CD4-positive, CD25-positive, alpha-beta regulatory T cell (primary cell): ENCODE data around the gene LYAR. TPM values are rescaled to one million over a fixed set of nuclear protein-coding genes. Genes with fewer than 3 reads are reported as not detected.
"Not testable (repeated sequence)": the region's sequence is repeated elsewhere in the genome, so short reads cannot be mapped to it uniquely, and the experiment has no call there.

Experiments
- ATAC-seq, 2 donors: fragments of 150-1000 bp; cut with Tn5 transposase; one replicate each; pipeline ENCODE4 v1.10.0; 2021; ENCODE audit warnings: low read depth in 2 of 2, moderate number of reproducible peaks in 2 of 2, moderate library complexity in 1 of 2
- DNase-seq, 3 donors: peaks; one replicate each; pipeline versions ENCODE4 v3.0.0 to v3.0.0-alpha.2; 2012 to 2022; ENCODE audit warnings: mixed read lengths in 1 of 3
- H3K27ac ChIP-seq: one replicate; pipeline ENCODE4 v1.7.0; 2013; ENCODE audit warnings: mild to moderate bottlenecking, low read length; ENCODE audit not compliant: insufficient read depth, poor library complexity, severe bottlenecking
- H3K27me3 ChIP-seq: one replicate; pipeline ENCODE4 v1.7.0; 2013; ENCODE audit warnings: low read length; ENCODE audit not compliant: control insufficient read depth, insufficient read depth
- H3K36me3 ChIP-seq: one replicate; pipeline ENCODE4 v1.7.0; 2013; ENCODE audit warnings: mild to moderate bottlenecking, low read length, moderate library complexity; ENCODE audit not compliant: control insufficient read depth, insufficient read depth
- H3K4me1 ChIP-seq: 2 replicates; pipeline ENCODE4 v1.7.0; 2013; ENCODE audit warnings: mild to moderate bottlenecking, low read length; ENCODE audit not compliant: insufficient read depth, control insufficient read depth, poor library complexity, severe bottlenecking
- H3K4me3 ChIP-seq: one replicate; pipeline ENCODE4 v1.7.0; 2013; ENCODE audit warnings: low read depth, mild to moderate bottlenecking, low read length, moderate library complexity
- H3K9me3 ChIP-seq, 2 experiments: 1 replicate in 1 of 2; 2 replicates in 1 of 2; pipeline ENCODE4 v1.7.0; 2013; ENCODE audit warnings: low read length in 2 of 2, mild to moderate bottlenecking in 1 of 2, moderate library complexity in 1 of 2; ENCODE audit not compliant: control insufficient read depth in 2 of 2
- H3K27ac Mint-ChIP-seq, 3 donors: one replicate each; pipeline ENCODE4 v1.8.0; 2020 to 2022; ENCODE audit warnings: mild to moderate bottlenecking in 3 of 3, mixed read lengths in 3 of 3, moderate library complexity in 2 of 3
- H3K27me3 Mint-ChIP-seq: one replicate; pipeline ENCODE4 v1.8.0; 2022; ENCODE audit warnings: mild to moderate bottlenecking, mixed read lengths
- H3K36me3 Mint-ChIP-seq: one replicate; pipeline ENCODE4 v1.8.0; 2020; ENCODE audit warnings: mixed read lengths
- H3K4me1 Mint-ChIP-seq, 4 donors: one replicate each; pipeline ENCODE4 v1.8.0; 2020 to 2022; ENCODE audit warnings: mixed read lengths in 4 of 4, mild to moderate bottlenecking in 1 of 4
- H3K4me3 Mint-ChIP-seq, 4 donors: one replicate each; pipeline ENCODE4 v1.8.0; 2020 to 2022; ENCODE audit warnings: mild to moderate bottlenecking in 4 of 4, mixed read lengths in 4 of 4, moderate library complexity in 3 of 4
- H3K9me3 Mint-ChIP-seq, 7 donors: one replicate each; pipeline ENCODE4 v1.8.0; 2020 to 2022; ENCODE audit warnings: mixed read lengths in 7 of 7, mild to moderate bottlenecking in 3 of 7, moderate library complexity in 2 of 7
- polyA plus RNA-seq, 4 donors: library from polyadenylated mRNA; unstranded; fragments of 300-500 nt; fragmentation: Illumina TruSeq; gene quantifications; one replicate each; pipeline ENCODE4 v1.2.3, GENCODE V29; 2021
- total RNA-seq: library from RNA; stranded (reverse); gene quantifications from one replicate; pipeline ENCODE4 v1.2.3, GENCODE V29; 2022

Gene LYAR
- total and polyA plus RNA-seq, 5 donors from 2014 or later, result 14.3 to 25.8 (median 22.3) TPM

DNA sequence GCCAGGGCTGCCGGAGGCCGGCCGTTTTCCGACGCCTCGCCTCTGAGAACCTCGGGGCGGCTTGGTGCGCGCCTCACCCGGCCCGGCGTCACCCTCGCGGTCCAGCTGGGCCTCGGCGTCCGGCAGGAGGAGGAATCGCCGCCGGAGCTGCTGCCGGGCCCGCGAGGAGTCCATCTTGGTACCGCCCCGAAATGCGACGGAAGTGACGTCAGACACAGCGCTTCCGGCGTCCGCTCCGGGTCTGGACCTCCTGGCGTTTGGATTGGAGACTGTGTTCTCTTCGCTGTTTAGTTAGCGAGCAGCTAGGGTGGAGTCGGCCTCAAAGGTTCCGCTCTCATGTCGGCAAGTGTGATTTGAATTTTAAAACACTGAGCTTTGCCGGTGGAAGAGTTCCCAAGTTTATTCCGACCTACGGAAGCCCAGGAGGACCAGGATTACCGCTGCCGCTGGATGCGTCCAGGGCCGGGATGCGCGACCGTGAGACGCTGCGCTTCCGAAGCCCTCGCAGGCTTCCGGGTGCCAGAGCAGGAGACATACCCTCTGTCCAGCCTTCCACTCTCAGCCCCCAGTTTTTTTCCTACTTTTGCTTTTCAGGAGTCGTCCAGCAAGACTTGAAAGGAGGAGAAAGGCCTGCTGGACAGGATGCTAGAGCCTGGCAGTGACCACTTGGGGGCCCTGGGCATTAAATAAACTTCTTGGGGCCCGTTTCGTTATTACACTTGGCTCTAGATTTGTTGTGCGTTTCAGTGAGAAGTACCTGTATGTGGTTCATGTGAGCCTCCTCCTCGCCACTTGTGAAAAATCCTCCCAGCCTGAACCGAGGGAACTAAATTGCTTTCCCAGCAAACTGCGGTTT lies 41.7 kb downstream of the LYAR start, which contains the start of gene TMEM128:
TSS of gene TMEM128 (minus strand) at position 195 of the 856 bp plus-strand sequence. CDS start at position 174, 21 bp downstream.
- Histone ChIP-seq H3K36me3 (peaks cover 22% of the 10 kb centered on the region), H3K4me1 (peaks cover 23% of the 10 kb centered on the region), H3K27ac (peak within 1 kb of the TSS; percentile 87), H3K27me3 (no peaks in the 10 kb centered on the region), H3K4me3 (peak within 1 kb of the TSS; percentile 95), H3K9me3 (no peaks in the 10 kb centered on the region)
- peak within 1 kb of the TSS; percentile 98 to 99 (median 99) for H3K27ac Mint-ChIP-seq
- DNase-seq (peak; percentile 88 to 95 (median 92)), ATAC-seq (peak; percentile 96 to 98)
- peaks cover 0 to 1% (median 0%) of the 10 kb centered on the region in 7 donors for H3K9me3 Mint-ChIP-seq
- H3K27me3 Mint-ChIP-seq, result peaks cover 13% of the 10 kb centered on the region
- peaks cover 20 to 51% (median 32%) of the 10 kb centered on the region in 4 donors for H3K4me1 Mint-ChIP-seq
- peak within 1 kb of the TSS; percentile 95 to 99 (median 96) for H3K4me3 Mint-ChIP-seq
- peaks cover 18% of the 10 kb centered on the region for H3K36me3 Mint-ChIP-seq

DNA sequence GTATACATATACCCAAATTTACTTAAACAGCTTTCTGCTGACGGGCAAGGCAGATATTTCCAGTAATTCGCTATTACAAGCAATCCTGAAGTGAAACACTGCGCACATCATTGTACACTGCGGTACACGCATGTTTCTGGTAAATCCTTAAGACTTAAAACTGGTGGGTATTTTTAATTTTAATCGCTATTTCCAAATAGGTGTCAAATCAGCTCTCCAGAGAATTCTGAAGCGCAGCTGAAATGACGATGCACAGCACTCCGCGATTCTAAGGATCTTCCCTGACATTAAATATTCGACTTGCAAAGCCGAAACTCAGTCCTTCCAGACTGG lies 42.3 kb downstream of the LYAR start:
- Histone ChIP-seq H3K9me3 (no peaks in the 10 kb centered on the region), H3K36me3 (peaks cover 26% of the 10 kb centered on the region), H3K27ac (peak overlapping the region; percentile 87), H3K27me3 (no peaks in the 10 kb centered on the region), H3K4me1 (peaks cover 23% of the 10 kb centered on the region), H3K4me3 (peak overlapping the region; percentile 95)
- Mint-ChIP-seq H3K4me1 (peaks cover 20 to 48% (median 31%) of the 10 kb centered on the region in 4 donors), H3K9me3 (peaks cover 0 to 1% (median 0%) of the 10 kb centered on the region in 7 donors), H3K4me3 (peak overlapping the region; percentile 95 to 99 (median 96)), H3K27me3 (peaks cover 9% of the 10 kb centered on the region), H3K27ac (peak overlapping the region; percentile 98 to 99 (median 99)), H3K36me3 (peaks cover 18% of the 10 kb centered on the region)
- no peak for DNase-seq
- ATAC-seq, result peak; percentile 8 to 29

DNA sequence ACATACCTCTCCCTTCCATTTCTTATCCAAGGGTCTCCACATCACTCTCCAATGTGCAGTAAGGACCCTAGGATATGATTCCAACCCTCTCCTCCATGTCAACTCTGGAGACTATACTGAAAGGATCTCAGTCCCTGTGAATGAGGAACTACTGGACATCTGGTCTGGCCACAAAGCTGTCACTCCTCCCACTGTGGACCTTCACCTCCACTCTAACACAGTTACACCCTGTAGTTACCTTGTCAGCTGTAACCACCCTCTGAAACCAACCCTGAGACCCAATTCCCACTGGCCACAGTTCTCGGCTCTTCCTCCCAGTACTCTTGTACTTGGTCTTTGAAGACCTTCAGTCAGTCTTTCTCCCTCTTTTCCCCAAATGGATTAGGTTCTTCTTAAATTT lies 44.8 kb downstream of the LYAR start:
- ATAC-seq (no peak), DNase-seq (no peak)
- Mint-ChIP-seq H3K27me3 (no peaks in the 10 kb centered on the region), H3K36me3 (peaks cover 31% of the 10 kb centered on the region), H3K4me1 (peaks cover 20 to 51% (median 30%) of the 10 kb centered on the region in 4 donors), H3K27ac (peak overlapping the region in 1 of 3 donors; percentile 34), H3K4me3 (no peak overlapping the region), H3K9me3 (peaks cover 0 to 1% (median 0%) of the 10 kb centered on the region in 7 donors)
- Histone ChIP-seq H3K4me1 (peaks cover 23% of the 10 kb centered on the region), H3K27ac (no peak overlapping the region), H3K36me3 (peaks cover 47% of the 10 kb centered on the region), H3K27me3 (no peaks in the 10 kb centered on the region), H3K9me3 (no peaks in the 10 kb centered on the region), H3K4me3 (no peak overlapping the region)

DNA sequence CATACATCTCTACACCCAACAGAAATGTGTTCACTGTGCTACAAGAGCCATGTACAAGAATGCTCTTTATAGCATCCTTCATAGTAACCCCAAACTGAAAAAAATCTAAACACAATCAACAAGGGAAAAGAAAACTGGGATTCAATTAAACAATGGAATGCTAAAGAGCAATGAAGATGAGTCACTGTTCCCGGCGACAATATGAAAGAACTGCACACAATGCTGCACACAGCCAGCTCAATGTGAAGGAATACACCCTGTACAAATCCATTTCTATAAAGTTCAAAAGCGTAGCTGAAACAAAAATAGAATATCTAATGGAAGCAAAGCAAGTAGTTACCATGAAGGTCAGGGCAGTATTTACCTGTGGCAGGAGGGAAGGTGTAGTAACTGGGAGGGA lies 50.4 kb downstream of the LYAR start:
- DNase-seq, H3K4me1 ChIP-seq, H3K4me3 Mint-ChIP-seq, ATAC-seq, H3K9me3 ChIP-seq, H3K27me3 ChIP-seq, H3K9me3 Mint-ChIP-seq, H3K27me3 Mint-ChIP-seq, H3K27ac ChIP-seq, H3K4me3 ChIP-seq: not testable (repeated sequence)
- peaks cover 0 to 22% (median 15%) of the 10 kb centered on the region in 4 donors for H3K4me1 Mint-ChIP-seq
- H3K36me3 ChIP-seq, result peaks cover 71% of the 10 kb centered on the region
- H3K36me3 Mint-ChIP-seq, result peaks cover 53% of the 10 kb centered on the region
- peak overlapping the region in 1 of 3 donors; percentile 91 for H3K27ac Mint-ChIP-seq

DNA sequence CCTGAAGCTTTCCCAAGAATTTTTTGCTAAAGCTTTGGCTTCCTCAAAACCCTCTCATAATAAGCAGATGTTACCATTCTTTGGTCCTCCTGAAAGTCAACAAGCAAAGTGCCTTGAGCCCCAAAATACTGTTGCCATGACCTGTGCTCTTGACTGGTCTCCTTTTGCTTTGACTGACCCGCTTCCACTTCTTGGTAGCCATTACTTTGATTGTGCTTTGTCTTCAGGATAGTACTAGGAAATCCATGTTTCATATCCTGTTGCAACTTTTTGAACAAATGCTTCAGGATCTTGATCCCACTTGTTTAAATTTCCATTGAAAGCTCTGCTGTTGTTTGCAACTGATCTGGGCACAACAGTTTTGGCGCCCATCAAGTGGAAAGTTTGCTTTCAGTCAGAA lies 56.3 kb downstream of the LYAR start:
- Mint-ChIP-seq H3K4me3 (no peak overlapping the region), H3K9me3 (peaks cover 0 to 11% (median 2%) of the 10 kb centered on the region in 7 donors), H3K27ac (no peak overlapping the region), H3K27me3 (peaks cover 5% of the 10 kb centered on the region), H3K4me1 (peaks cover 0 to 4% (median under 1%) of the 10 kb centered on the region in 4 donors), H3K36me3 (peaks cover 28% of the 10 kb centered on the region)
- no peak for DNase-seq
- Histone ChIP-seq H3K27me3 (peaks cover 2% of the 10 kb centered on the region), H3K36me3 (peaks cover 21% of the 10 kb centered on the region), H3K9me3 (no peaks in the 10 kb centered on the region), H3K4me1 (no peaks in the 10 kb centered on the region), H3K27ac (no peak overlapping the region), H3K4me3 (no peak overlapping the region)
- ATAC-seq, result no peak

DNA sequence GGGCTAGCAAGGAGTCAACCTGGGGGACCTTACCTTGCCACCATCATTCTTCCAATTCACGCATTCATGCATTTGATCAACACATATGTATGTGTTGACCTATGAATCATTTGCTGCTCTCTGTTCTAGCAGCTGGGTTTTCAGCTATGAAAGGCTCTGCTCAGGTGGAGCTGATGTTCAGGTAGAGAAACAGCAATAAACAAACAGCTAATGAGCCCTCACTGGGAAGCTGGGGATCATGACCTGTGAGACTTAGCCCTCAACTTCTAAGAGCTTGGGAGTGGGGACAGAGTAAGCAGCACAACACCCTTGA lies 61.6 kb downstream of the LYAR start:
- H3K27me3 ChIP-seq, result peaks cover 2% of the 10 kb centered on the region
- no peaks in the 10 kb centered on the region for H3K36me3 ChIP-seq
- no peaks in the 10 kb centered on the region for H3K4me1 ChIP-seq
- DNase-seq (no peak), ATAC-seq (no peak)
- peaks cover 0 to 13% (median 1%) of the 10 kb centered on the region in 4 donors for H3K4me1 Mint-ChIP-seq
- H3K27ac ChIP-seq, result no peak overlapping the region
- H3K9me3 ChIP-seq, result no peaks in the 10 kb centered on the region
- H3K9me3 Mint-ChIP-seq, result peaks cover 0 to 13% (median 0%) of the 10 kb centered on the region in 7 donors
- peaks cover 41% of the 10 kb centered on the region for H3K27me3 Mint-ChIP-seq
- peaks cover 3% of the 10 kb centered on the region for H3K36me3 Mint-ChIP-seq
- no peak overlapping the region for H3K4me3 Mint-ChIP-seq
- no peak overlapping the region for H3K4me3 ChIP-seq
- no peak overlapping the region for H3K27ac Mint-ChIP-seq

DNA sequence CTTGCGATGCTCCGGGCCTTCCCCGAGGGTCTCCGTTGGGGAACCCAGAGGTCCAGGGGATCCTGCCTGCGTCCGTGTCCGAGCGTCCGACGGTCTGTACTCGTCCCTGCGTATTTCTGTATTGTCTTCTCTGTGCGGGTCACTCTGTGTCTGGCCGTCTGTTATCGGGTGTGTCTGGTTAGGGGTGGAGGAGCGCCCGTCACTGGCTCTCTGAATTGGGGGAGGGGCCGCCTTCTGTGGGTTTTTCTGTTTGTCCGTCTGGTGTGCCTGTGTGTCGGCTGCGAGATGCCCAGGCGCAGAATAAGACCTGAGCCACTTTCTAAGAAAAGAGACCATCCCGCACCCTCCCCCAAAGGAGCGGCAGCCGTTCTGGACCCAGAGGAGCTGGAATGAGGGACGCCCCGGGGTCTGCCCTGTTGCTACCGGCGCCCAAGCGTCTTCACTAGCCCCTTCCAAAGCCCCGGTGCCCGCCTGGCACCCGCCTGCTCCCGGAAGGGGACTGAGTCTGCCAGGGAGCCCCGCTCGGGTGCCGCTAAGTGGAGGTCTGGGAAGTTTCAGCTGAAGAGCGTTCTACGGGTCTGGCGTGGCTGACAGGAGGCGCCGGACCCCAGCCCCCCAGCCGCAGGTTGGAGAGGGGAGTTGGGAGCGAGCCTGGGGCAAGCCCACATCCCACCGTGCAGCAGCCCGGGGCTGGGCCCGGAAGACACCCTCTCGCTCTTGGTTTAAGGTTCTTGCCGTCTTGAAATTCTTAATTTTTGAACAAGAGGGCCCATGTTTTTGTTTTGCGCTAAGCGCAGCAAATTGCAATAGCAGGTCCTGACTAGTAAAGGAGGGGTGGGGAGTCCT lies 62.2 kb downstream of the LYAR start:
- H3K27me3 Mint-ChIP-seq, result peaks cover 44% of the 10 kb centered on the region
- no peak overlapping the region for H3K27ac Mint-ChIP-seq
- H3K36me3 Mint-ChIP-seq, result peaks cover 3% of the 10 kb centered on the region

More for the DNA sequence above, 62.2 kb downstream of the LYAR start:
- no peaks in the 10 kb centered on the region for H3K4me1 ChIP-seq
- DNase-seq, result no peak
- no peak overlapping the region for H3K4me3 Mint-ChIP-seq
- H3K9me3 Mint-ChIP-seq, result peaks cover 0 to 11% (median 0%) of the 10 kb centered on the region in 7 donors
- H3K4me3 ChIP-seq, result no peak overlapping the region
- peaks cover 2% of the 10 kb centered on the region for H3K27me3 ChIP-seq
- no peak for ATAC-seq
- H3K4me1 Mint-ChIP-seq, result peaks cover 0 to 13% (median 1%) of the 10 kb centered on the region in 4 donors
- H3K36me3 ChIP-seq, result no peaks in the 10 kb centered on the region
- no peaks in the 10 kb centered on the region for H3K9me3 ChIP-seq
- H3K27ac ChIP-seq, result no peak overlapping the region
